ENCODE data around the gene FAM174B.

FAM174B gene

DNA sequence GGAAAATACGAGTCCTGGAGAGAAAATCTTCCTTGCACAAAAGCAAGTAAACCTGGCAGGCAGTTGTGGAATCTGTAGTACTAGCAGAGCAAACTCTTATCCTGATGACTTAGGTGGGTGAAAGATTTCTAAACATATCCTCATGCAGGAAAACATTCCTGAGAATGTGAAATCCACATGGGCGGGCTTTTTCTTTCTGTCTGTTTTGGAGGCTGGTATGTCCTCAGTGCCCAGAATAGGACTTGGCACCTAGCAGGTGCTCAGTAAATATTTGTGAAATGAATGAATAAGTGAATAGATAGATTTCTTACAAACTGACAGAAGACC, 53.3 kb downstream of the FAM174B start:
- no peak for FAIRE-seq

DNA sequence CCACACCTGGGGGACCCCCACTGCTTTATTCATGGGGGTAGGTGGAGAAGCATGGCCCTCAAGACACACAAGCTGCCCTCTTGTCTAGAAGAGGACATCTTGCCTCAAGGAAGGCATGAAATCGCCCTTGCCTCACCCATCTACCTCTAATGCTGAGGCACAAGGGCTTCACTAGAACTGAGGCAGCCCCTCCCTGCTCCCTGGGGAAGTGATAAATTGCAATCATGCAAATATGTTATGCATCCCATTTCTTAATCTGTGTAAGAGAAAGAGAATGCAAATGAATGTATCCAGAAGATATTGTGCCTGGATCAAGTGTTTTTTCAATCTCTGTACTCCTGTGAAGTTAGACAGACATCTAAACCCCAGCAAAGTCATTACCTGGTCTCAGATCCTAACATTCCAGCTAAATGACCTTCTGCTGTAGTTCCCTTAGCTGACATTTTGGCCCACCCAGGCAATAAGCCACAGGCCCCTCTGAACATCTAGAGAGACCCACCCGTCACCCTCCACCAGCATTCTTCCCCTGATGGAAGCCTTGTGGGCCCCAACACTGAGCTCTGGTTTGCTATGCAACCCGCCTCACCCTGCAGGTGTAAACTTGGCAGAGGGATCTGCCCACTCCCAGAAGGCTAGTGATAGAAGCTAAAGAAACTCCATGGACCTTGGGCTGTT, 53.8 kb downstream of the FAM174B start:
- FAIRE-seq (no peak), DNase-seq (ENCODE audit: low spot score) (no peak)

More for the DNA sequence above, 53.3 kb downstream of the FAM174B start:
- DNase-seq (ENCODE audit: low spot score): no peak

DNA sequence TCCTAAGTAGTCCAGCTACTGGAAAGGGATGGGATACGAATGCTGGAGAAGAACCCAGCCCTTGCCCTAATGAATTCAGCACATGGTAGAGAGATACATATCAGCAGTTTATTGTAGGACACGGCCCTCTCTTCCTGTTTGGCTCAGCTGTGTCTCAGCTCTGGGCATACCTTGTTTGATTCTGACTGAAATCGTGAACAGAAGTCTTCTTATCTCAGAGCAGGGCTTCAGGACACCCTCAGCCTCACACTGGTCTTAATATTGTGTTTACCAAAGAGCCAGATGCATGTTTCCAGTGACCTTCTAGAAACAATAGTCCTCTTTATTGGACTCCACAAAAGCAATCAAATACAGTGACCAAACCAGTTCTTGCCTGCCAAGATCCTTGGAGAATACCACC, 54.7 kb downstream of the FAM174B start:
- no peak for FAIRE-seq
- DNase-seq (ENCODE audit: low spot score): no peak

DNA sequence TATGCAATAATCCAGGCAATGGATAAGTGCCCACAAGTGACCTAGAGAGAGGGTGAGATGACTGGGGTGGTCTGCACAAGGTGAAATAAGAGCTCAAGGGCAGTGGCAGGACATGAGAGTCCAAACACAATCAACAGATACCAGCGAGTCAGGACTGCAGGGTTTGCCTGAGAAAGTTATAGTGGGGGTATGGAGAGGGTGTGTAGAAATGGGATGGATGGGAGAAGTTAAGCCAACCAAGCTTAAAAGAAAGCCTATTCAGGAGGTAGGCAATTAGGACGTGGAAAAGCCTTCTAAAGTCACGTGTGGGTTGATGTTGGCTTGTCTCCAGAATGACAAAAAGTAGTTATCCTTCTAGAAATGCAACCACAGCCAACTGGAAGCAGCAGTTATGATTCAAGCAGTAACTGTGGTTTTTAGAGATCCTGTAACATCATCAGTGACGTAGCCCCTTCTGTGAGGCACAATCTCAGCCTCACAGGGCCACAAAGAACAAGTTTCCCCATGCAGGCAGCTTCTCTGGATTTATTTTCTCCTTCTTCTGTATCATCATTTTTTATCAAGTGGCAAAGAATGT, 56.1 kb downstream of the FAM174B start:
- no peak for DNase-seq (ENCODE audit: low spot score)
- FAIRE-seq: no peak

DNA sequence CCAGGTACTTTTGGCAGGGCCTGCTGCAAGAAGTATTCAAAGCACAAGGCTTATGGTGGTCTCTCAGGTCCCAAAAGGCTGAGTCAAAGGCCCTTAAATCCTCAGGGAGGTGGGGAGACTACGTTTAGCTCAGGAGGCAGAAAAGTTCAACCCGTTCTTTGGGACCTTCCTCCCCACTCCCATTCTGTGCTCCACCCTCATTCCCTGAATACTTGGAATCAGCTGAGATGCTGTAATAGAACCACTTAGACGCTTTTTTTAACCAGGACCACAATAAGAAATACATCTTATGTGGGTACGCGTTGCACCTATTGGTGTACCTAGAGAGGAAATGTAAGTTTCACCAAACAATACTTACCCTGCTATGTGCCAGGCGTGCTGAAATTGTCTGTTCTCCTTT, 58.0 kb downstream of the FAM174B start:
- FAIRE-seq (no peak), DNase-seq (ENCODE audit: low spot score) (no peak)

DNA sequence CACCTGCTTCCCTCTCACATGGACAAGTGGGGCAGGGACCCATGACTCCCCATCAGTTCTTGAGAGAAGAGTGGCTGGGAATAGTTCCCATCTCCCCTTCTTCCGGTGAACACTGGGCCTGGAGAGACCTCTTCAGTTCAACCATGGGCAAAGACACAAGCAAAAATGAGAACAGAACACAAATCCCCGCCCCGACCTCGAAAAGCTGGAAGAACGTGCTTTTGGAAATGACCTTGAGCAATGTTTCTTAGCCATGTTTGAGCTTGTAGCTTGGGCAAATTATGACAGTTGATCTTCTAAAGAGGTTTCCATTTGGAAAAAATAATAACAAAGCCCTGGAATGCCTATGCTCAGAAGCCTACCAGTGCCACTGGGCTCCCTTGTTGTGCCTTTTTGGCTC, 59.0 kb downstream of the FAM174B start:
- FAIRE-seq (no peak), DNase-seq (ENCODE audit: low spot score) (no peak)

DNA sequence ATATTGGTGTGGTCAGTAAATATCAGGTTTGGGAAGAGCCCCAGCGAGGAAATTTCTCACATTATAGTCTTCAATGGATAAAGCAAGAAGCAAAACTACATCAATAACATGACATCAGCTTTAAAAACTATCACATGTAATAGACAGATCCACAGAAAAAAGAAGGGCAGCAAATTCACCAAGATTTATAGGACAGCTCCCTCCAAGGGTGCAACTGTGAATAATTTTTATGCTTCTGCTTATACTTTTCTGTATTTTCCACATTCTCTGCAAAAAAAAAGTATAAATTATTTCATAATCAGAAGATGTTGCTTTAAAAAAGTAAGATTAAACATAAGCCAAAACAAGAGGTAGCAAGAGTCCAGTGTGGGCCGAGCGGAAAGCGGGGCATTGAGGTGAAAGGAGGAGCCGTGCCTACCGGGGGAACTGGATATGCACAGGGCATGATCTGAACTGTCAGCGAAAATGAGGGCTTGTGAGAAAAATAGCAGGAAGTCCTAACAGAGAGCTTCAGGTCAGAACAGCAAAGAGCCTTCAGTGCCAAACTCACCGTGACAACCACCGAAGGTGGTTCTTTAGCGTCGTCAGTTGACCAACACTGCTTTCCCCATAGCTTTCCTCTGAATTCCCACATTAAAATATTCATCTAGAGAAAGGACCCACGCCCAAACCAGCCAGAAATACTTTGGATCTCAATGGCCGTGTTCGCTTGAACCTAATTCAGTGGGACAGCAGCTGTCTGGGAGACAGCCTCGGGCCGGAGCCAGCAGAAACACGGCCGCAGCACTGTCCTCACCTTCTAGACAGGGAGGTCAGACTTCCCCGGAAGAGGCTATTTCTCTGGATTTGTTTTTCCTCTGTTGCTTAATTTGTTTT, 59.8 kb downstream of the FAM174B start:
- FAIRE-seq (no peak), DNase-seq (ENCODE audit: low spot score) (no peak)

DNA sequence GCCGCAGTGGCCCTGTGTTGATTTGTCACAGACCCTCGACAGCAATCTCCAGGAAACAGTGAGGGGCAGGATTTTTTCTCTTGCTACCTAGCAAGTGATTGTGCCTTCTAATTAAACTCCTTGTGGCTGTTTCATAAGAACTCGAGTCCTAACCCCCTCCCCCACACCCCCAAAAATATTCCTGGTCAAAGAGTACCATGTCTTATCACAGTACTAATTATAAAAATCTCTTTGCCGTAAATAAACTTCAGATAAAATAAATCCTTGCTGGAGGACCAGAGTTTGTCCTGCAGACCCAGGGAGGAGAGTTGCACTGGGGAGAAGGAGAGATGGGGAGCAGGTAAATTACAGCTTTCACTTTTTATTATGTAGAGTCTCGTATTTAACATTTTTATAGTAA, 64.3 kb downstream of the FAM174B start:
- no peak for FAIRE-seq
- DNase-seq (ENCODE audit: low spot score): no peak

DNA sequence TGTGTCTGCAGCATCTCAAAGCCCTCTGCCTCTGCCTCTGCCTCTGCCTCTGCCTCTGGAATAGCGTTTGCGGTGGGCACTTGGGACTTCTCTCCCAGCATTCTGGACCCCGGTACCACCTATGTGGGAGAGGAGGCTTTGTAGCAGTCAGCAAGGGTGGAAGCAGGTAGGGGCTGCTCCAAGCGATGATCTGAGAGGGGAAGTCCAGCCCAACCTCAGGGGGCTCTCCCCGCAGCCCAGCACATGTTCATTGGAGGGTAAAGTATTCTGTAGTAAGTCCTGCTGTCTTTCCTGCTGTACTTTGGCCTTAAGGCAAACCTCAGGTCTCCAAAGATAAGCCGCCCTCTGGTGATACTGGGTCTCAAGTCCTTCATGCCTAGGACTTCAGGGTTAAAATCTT, 68.6 kb downstream of the FAM174B start:
- FAIRE-seq: no peak
- no peak for DNase-seq (ENCODE audit: low spot score)

DNA sequence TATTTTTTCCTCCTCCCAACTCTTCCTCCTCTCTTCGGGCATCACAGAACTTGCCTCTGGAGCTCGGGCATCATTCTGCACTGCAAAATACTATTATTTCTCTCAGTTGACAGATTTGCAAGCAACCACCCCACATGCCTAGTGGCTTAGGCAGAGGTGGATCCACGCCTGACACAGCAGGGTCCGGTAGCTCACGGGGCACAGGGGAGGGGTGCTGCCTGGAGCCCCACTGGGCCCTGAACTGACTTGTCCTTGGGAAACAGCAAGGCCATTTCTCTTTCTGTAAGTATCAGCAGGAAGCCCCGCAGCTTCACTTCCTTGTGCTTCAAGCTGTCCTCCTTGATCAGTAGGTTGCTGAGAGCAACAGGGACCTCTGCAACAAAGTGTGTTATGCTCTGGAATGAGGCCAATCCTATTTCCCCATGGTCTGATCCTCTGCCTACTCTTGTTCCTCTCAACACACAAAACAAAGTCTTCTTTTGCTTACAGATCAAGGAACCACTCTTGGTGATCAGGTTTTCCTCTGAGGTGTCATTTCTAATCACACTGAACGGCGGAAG, 69.1 kb downstream of the FAM174B start:
- DNase-seq (ENCODE audit: low spot score): no peak
- FAIRE-seq: no peak

DNA sequence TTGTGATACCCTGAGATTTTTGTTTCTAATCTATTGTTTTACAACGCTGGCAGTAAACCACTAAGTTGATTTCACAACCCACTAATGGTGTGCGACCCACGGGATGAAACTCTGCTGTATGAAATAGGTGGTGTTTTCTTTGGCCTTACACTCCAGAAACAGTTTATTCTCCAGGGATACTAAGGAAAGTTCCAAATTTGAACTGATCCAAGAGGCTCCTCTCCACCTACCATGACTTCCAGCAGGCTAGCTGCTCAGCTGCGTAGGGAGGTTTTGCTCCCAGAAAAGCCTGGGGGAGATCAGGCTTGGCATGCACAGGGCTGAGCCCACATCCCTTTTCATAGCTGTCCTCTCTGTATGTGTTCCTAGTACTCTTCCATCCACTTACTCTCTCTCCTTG, 71.5 kb downstream of the FAM174B start:
- FAIRE-seq: no peak
- DNase-seq (ENCODE audit: low spot score): no peak

DNA sequence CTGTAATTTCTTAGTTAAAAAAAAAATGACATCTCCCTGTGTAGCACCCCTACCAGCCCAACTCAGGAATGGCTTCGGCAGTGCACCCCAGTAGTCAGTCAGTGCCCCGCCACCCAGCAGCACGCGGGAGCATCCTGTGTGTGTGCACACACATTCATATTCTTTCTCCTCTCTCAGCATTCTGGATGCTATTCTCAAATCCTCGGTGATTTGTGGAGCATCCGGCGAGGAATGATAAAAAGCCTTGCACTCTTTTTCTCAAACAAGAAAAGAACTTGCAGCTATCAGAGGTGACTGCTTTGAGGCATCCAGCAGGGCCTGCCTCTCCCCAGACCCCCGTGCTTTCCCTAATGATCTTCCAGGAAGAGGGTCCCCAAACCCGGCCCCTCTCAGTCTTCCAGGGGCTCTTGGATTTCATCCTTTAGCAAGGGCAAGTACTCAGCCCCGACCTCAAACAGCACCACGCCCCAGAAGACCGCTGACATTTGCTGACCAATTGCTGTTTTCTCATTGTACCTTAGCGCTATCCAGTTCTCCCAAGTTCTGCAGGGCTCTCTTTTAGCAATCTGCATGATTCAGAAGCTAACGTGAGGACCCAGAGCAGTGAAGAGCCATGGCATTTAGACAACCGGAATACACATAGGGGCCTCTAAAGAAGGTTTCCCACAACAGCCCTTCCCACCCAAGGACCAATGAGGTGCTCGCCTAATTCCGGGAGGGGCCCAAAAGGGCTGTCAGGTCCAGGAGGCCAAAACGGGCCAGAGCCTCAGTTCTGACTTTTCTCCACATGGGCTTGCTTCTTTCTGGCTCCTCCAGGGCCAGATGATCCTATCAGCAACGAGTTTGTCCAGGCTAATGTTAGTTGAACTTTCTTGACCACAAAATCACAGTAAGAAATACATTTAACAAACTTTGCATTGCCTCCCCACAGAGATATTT, 72.2 kb downstream of the FAM174B start:
- FAIRE-seq: no peak
- DNase-seq (ENCODE audit: low spot score): no peak

DNA sequence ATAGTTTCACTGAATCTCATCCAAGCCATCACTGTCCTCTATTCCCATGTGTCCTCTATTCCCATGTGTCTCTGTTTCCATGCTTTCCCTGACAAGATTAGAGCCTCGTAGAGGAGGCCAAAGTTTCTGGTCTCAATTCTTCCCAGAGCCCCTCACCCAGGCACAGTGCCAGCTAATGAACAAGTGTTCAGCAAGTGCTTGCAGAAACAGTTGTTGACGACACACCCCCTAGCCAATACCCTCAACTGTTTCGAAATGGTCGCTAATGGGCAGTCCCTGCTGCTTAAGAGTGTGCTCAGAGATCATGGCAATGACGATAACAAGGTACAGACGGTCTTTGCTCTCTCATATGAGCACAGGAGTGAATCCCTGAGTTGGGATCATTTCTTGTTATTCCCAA, 73.4 kb downstream of the FAM174B start:
- FAIRE-seq: no peak

DNA sequence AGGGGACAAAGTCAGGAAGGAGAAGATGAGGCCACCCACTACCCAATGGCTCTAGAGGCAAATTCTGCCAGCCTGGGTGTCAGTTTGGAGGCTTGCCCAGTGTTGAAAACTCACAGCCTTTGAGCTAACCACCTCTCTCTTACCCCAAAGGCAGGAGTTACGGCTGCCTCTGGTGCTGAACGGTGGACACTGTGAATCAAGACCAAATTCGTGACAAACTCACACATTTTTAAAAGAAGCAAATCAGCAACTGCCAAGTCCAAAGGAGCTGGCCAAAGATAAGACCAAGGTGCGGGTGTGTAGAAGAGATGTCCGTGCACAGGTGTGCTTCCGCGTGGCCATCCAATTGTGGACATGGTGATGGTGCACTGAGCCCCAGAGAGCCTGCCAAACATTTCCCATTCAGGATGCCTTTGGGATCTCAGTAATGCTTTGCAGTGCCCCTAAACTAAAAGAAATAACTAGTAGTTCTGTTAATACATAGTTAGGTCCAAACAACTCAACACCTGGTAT, 74.6 kb downstream of the FAM174B start:
- no peak for FAIRE-seq
- no peak for DNase-seq (ENCODE audit: low spot score)

More for the DNA sequence above, 73.4 kb downstream of the FAM174B start:
- DNase-seq (ENCODE audit: low spot score): no peak

DNA sequence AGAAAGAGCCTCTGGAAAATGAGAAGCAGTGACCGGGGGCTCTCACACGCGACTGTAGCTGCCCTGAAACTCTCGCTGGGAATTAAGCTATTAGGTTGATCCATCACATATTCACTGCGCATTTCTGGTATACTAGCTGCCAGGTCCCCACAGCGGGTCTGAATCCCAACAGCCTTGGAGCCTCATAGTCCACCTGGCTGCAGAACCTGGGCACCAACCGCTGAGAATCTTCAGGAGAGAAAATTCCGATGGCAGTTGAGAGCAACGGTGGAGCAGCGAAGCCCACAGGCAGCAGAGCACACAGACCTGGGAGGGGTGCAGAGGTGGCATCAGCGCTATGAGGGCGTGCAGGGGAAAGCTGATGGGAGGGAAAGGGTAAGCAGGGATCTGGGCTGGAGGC, 75.1 kb downstream of the FAM174B start:
- no peak for DNase-seq (ENCODE audit: low spot score)
- FAIRE-seq: no peak

DNA sequence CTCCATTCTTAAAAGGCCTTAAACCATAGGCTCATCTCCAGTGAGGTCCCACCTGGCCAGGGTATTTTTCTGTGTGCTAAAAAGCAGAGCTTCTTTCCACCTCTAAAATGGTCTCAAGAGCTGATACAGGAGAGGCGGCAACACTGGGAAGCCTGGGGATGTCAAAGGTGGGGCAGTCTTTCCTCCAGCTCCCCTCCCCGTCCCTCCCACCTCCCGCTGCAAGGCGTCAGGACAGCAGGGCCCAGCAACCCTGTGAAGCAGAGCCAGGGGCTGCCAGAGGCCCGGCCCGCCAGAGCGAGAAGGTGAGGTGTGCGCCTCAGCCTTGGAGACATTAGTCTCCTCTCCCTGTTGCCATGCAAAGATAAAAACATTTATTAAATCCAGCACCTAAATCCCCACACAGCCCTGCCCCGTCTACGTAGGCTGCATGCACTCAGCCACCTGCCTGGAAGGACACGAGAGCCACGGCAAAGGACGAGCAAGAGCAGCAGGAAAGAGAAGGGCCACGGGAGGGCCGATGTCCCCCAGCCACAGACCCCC, 75.6 kb downstream of the FAM174B start:
- FAIRE-seq: no peak
- no peak for DNase-seq (ENCODE audit: low spot score)

DNA sequence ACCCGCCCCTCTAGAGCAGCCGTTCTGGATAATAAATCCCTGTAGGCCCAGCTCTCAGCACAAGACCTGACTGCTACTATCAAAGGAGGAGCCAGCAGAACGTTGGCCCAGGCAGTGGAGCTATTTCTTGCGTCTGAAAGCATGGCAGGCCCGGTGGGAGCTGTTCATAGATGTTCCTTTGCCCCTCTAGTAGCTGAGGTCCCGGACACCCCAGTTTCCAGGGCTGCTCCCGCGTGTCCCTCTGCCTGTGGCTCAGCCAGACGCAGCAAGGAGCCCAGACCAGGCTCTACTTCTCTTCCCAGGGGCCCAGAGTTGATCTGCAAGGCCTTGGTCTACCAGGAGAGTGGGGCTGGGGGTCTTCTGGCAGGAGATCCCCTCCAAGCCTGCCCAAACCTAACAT, 76.1 kb downstream of the FAM174B start:
- DNase-seq (ENCODE audit: low spot score): no peak
- no peak for FAIRE-seq

DNA sequence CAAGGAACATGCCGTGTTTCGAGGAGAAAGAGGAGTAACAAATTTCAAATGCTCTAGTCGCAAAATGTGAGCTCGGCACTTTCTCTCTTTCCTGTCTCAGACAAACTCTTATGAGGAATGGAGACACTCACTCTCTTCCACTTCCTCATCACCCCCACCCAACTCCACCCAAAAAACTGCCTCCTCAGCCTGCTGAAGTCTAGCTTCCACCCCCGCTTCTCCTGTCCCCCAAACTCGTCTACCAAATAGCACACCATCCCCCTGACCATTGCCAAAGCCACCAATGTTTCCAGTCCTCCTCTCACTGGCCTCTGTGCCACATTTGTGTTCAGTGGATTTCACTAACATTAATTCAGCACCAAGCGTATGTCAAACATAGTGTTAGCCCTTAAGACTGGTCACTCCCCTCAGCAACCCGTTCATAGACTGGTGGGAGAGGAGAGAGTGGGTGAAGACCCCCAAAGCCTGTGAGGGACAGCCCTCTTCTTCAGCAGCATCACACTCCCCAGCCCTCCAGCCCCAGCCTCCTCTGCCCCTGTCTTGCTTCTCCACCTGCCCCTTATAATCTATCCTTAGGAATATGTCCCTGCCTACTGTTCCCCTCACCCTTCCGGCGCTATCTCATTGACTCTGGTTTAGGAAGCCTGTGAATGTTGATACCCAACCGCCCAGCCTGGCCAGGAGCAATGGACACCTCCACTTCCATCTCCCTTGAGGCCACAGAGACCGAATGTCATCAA, 77.3 kb downstream of the FAM174B start:
- FAIRE-seq (no peak), DNase-seq (ENCODE audit: low spot score) (no peak)

DNA sequence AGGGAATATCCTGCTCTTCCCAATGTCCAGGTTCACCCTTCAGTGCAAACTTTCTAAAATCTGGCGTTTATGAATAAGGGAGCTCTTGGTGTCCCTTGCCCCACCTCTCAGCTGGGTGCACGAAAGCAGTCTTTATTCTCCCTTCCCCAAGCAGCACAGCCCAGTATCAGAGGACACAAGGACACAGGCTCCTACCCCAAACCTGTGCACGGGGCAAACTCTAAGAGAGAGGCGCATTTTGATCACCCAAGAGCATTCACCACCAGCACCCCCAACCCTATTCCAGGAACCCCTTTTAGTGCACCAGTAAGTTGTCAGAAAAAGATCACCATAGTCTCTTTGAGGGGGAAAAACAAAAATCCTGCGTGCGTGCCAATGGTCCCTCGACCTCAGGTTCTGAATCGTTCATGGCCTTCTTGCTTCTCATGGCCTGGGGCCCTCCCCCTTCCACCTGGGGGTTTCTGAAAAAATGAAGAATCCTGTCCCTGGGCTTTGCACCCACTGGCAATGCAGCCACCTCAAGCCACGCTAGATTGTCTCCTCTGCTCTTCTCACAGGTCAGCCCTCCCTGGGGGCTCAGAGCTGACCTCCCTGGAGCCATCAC, 78.9 kb downstream of the FAM174B start:
- no peak for FAIRE-seq
- DNase-seq (ENCODE audit: low spot score): no peak

DNA sequence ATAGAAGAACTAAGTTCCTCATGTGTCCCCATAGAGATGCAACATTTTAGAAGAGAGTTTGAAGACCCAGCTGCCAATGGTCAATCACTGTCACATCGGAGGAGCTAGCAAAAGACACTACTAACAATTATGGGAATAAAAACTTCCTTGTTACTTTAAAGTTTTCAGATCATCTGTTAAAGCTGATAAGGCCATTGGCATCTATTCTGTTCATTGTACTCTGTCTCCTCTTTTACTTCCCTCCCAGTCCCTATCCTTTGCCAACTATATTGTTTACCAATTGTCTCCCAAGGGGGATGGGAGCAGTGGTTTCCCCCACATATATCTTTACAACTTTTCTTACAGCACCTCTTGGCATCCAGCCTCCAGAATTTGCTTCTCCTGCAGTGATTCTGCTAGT, 81.0 kb downstream of the FAM174B start:
- DNase-seq (ENCODE audit: low spot score) (no peak), FAIRE-seq (no peak)
